Stimulated activated CD8-positive, alpha-beta memory T cell treated with anti-CD3 and anti-CD28 coated beads, Interleukin-12 subunit alpha, Interleukin-12 subunit beta, amount 100 ng/mL, for 4 hours (primary cell): ENCODE data around the gene HOXB1.
"Not testable (repeated sequence)": the region's sequence is repeated elsewhere in the genome, so short reads cannot be mapped to it uniquely, and the experiment has no call there.

Experiments used
- DNase-seq: peaks from one replicate; pipeline ENCODE4 v3.0.0-alpha.2; 2020; ENCODE audit warnings: low read depth

Gene HOXB1

DNA sequence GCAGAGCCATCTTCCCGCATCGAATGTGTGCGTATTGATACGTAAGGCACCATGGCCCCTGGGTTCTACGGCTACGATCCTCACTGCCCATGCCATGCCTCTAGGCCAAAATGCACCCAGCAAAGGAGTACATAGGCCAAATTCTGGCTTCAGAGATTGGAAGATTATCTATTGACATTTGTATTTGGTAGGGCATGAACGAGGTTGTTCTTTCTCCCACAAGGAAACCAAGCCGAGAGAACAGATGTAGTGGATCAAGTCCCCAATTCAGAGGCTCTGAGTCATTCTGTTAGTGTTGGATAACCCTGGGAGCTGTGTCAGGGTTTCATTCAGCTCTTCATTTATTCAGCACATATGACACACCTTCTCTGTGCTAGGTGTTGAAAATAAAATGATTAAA lies 36.5 kb downstream of the HOXB1 start:
- DNase-seq, result no peak

DNA sequence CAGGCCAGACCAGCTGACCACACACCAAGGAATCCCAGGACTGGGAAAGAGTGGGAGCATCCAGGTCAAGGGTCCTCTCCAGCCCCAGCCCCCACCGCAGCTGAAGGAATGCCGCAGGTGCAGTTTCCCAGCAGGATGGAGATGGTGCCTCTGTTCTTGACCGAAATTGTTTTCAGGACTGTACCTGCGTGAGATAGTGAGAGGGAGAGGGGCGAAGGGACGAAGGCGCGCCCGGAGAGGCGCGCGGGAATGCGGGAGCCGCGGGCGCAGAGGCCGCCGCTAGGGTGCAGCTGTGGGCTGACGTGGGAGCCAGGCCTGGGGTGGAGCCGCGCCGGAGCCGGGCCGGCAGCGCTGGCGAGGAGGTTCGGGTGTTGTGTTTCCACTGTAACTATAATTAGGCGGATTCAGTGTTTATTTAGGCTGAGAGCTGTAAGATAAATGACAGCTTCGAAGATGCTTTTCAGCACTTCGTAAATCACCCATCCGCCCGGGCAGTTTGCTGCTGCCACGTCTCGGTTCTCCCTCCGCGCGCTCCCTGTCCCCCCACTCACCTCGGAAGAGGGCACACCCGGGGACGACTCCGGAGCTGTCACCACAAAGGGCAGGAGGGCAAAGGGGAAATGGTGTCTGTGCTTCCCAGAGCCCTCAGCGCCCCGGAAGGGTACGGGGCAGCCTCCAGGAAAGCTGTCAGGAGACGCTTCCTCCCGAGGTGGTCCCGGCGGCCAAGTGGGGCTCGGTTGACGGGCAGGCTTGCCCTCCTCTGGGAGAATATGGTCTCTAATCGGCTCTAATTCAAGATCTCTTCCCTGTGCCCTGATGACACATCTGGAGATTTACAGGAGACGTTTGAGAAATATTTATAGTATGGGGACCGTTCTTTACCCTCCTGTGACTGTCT lies 38.2 kb downstream of the HOXB1 start:
- peak; percentile 45 for DNase-seq

DNA sequence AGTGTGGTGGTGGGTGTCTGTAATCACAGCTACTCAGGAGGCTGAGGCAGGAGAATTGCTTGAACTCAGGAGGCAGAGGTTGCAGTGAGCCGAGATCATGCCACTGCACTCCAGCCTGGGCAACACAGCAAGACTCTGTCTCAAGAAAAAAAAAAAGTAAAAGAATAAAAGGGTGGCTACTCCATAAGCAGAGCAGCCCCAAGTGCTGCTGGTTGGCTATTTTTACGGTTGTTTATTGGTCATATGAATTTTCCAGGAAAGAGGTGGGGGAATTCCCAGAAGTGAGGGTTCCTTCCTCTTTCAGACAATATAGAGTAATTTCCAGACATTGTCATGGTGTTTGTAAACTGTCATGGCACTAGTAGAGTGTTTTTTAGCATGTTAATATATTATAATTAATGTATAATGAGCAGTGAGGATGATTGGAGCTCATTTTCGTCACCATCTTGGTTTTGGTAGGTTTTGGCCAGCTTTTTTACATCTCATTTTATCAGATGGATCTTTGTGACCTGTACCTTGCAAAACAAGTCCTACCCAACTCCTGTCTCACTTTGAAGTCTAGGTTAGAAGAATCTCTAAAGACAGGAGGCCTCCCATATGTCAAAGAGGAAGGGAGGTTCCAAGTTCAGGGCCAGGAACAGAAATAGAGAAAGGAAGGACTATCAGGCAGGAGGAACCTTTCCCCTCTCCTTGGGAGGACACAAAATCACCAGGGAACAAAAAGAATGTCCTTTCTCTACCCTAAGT lies 39.1 kb downstream of the HOXB1 start:
- no peak for DNase-seq

DNA sequence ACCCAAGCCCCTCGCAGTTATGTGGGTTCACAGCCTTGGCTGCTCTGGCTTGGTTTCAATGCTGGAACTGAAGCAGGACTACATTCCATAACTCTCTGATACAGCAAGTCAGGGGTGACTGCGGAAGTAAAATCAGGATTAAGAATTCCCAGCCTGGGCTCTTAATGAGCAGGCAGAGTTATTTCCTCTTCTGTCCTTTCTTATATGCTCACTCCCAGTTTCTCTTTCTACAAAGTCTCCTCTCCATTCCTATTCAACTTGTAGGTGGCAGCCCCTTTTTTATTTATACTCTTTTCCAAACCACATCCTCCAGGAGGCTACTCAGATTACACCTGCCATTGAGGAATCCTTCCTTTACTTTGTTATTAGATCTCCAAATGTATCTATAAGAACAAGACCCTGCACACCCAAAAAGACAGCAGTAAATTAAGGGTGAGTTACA lies 40.3 kb downstream of the HOXB1 start:
- DNase-seq, result no peak

DNA sequence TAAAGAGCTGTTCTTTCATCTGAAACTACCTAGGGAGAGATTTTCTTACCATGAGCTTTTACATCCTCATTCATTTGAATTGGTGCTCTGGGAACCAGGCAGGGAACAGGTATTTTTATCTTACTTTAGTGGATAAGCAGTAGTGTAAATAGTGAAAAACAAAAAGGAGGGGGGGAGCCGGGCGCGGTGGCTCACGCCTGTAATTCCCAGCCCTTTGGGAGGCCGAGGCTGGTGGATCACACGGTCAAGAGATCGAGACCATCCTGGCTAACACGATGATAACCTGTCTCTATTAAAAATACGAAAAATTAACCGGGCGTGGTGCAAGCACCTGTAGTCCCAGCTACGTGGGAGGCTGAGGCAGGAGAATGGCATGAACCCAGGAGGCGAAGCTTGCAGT lies 41.0 kb downstream of the HOXB1 start:
- DNase-seq, result no peak

DNA sequence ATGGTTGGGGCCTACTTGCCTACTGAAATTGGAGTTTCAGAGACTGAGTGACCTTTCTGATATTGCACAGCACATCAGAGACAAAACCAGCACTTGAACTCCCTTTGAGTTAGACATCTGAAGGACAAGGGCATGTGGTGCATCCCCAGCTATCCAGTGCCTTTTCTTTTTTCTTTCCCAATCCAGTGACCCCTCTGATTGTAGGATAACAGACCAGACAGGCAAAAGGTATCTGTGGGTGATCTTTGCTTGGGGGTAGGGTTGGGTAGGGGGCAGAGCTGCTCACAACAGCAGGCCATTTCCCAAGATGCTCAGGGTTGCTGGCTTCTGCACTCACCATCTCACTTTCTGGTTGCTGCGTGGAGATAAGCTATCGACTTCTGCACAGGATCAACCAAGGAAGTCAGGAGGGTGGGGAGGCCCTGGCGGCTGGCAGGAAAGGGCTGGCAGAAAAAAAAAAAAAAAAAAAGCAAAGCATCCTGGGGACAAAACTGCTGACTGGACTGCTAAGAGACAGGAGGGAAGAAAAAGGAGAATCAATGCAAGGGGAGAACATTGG lies 42.2 kb downstream of the HOXB1 start:
- no peak for DNase-seq

DNA sequence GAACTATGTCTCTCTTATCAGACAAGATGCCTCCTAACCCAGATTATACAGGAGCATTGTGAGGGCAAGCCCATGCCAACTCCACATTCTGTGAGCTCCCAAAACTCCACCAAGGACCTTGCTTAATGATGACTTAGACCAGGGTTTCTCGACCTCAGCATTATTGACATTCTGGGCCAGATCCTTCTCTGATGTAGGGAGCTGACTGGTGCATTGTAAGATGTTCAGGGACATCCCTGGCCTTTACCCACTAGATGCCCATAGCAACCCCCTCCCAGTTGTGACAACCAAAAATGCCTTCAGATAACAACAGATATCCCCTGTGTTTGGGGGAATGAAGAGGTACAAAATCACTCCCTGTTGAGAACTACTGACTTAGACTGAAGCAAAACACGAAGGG lies 43.6 kb downstream of the HOXB1 start:
- no peak for DNase-seq

DNA sequence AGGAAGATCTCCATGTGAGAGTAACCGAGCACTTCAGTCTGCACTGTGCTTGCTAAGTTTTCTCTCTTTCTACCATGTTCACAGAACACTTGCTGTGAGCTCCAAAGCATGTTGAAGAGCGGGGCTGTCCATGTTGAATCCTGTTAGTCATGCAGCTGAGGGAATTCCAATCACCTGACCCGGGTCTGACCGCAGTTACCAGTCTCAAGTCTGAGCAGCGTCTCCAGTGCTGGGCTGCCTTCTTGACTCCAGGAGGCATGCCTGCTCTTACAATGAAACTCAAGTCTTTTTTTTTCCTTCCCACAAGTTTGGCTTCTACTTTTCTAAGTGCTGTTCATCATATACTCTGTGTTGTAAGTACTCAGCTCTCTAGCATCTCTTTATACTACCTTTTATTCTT lies 44.3 kb downstream of the HOXB1 start:
- DNase-seq, result no peak

DNA sequence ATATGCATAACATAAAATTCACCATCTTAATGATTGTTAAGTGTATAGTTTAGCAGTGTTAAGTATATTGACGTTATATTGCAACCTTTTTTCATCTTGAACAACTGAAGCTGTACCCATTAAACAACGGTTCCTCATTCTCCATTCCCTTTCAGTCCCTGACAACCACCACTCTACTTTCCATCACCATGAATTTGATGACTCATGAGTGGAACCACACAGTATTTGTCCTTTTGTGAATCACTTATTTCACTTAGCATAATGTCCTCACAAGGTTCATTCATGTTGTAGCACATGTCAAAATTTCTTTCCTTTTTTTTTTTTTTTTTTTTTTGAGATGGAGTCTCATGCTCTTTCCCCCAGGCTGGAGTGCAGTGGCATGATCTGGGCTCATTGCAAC lies 46.0 kb downstream of the HOXB1 start:
- DNase-seq, result no peak

DNA sequence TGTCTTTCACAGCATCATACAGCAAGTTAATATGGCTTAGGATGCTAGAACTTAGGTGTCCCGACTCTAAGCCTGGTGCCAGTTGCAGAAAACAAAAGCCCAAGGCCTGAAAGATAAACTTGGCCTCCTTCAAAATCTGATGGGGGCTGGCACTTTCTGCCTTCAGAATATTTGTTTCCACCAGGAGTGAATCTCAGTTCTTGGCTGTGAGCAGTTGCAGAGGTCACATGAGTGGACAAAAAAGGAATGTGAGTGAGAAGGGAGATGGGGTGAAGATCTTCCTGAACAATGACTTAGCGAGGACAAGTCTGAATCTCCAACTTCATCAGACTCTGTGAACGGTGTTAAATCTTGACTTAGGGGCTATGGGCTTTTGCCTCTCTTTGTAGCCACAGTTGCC lies 46.6 kb downstream of the HOXB1 start:
- DNase-seq, result no peak

DNA sequence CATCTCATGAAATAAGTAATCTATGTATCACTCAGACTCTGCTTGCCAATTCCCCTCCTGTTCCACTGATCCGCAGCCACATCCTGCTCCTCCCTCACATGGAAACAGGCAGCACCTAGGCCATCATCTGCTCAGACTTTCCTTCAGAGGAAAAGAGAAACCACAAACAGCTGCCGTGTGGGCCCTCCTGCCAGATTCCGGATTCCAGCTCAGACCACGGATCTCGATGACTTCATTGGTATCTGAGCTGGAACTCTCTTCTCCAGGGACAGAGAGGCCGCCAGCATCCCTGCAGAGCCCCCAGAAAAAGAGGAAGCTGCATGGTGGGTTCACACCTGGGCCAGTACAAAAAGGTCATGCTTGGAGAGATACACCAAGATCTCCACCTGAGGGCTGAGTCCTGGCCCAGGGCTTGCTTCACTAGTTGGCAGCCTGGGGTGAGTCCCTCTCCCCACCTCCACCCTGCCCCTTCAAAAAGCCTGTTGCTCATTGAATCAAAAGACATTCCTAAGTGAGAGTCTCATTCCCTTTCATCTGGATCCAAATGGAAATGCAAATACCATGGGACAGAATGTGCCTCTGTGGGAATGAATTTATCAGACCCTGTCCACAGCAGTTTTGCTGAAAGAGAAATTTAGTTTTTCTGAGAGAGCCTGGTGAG lies 47.2 kb downstream of the HOXB1 start:
- no peak for DNase-seq

DNA sequence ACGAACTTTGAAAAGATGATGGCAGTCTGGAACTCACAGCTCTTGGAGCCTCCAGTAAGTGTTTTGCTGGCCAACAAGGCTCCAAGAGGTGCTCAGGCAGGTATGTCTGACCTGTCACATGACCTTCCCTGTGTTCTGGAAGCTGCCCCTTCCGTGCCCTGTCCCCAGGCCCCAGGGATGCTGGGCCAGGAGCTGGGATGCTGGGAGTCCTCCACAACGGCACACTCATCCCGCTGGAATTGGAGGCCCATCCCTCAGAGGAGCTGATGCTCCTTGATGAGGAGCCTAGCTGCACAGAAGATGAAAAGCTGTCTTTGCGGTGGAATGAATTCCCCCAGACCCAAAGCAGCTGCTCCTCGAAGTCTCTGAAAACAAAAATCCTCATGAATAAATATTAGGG lies 47.8 kb downstream of the HOXB1 start:
- no peak for DNase-seq

DNA sequence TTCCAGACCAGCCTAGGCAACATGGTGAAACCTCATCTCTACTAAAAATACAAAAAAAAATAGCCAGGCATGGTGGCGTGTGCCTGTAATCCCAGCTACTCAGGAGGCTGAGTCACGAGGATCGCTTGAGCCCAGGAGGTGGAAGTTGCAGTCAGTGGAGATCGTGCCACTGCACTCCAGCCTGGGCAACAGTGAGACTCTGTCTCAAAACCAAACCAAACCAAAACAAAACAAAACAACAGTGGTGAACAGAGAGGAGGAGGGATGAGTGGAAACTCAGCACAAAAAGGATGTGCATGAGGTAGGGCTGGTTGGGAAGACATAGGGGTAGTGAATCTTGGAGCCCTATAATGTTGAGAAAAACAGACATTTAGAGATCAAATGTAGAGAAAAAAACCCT lies 48.5 kb downstream of the HOXB1 start:
- not testable (repeated sequence) for DNase-seq

DNA sequence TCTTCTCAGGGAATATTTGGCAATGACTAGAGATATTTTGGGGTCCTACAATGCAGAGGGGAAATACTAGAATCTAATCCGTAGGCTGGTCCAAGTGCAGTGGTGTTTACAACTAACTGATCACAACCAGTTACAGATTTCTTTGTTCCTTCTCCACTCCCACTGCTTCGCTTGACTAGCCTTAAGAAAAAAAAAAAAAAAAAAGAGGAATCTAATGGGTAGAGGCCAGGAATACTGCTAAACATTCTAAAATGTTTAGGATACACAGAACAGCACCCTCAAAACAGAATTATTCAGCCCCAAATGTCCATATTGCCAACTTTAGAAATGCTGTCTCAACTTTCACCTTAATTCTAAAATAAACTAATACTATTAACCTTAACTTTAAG lies 51.8 kb downstream of the HOXB1 start:
- DNase-seq, result no peak
